Measurements from ENCODE around the gene VWA5B2.

- TF ChIP-seq, protein P1, sequence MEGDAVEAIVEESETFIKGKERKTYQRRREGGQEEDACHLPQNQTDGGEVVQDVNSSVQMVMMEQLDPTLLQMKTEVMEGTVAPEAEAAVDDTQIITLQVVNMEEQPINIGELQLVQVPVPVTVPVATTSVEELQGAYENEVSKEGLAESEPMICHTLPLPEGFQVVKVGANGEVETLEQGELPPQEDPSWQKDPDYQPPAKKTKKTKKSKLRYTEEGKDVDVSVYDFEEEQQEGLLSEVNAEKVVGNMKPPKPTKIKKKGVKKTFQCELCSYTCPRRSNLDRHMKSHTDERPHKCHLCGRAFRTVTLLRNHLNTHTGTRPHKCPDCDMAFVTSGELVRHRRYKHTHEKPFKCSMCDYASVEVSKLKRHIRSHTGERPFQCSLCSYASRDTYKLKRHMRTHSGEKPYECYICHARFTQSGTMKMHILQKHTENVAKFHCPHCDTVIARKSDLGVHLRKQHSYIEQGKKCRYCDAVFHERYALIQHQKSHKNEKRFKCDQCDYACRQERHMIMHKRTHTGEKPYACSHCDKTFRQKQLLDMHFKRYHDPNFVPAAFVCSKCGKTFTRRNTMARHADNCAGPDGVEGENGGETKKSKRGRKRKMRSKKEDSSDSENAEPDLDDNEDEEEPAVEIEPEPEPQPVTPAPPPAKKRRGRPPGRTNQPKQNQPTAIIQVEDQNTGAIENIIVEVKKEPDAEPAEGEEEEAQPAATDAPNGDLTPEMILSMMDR (tag by site-specific recombination; IDR thresholded peaks at IDR 0.05), result no peak
- TF ChIP-seq YY1 (tag by site-specific recombination; IDR thresholded peaks at IDR 0.05) (no peak), ZSCAN30 (tag by site-specific recombination; IDR thresholded peaks at IDR 0.05) (no peak), ZNF629 (tag by site-specific recombination; IDR thresholded peaks at IDR 0.05) (no peak), KLF16 (tag by site-specific recombination; IDR thresholded peaks at IDR 0.05) (no peak), MEIS1 (CRISPR knock-in tag; IDR thresholded peaks at IDR 0.05; ENCODE audit: borderline replicate concordance) (no peak), ZNF394 (tag by site-specific recombination; IDR thresholded peaks at IDR 0.05; ENCODE audit: borderline replicate concordance) (no peak), ZNF660 (tag by site-specific recombination; IDR thresholded peaks at IDR 0.05) (no peak)
- TF ChIP-seq, protein P2, sequence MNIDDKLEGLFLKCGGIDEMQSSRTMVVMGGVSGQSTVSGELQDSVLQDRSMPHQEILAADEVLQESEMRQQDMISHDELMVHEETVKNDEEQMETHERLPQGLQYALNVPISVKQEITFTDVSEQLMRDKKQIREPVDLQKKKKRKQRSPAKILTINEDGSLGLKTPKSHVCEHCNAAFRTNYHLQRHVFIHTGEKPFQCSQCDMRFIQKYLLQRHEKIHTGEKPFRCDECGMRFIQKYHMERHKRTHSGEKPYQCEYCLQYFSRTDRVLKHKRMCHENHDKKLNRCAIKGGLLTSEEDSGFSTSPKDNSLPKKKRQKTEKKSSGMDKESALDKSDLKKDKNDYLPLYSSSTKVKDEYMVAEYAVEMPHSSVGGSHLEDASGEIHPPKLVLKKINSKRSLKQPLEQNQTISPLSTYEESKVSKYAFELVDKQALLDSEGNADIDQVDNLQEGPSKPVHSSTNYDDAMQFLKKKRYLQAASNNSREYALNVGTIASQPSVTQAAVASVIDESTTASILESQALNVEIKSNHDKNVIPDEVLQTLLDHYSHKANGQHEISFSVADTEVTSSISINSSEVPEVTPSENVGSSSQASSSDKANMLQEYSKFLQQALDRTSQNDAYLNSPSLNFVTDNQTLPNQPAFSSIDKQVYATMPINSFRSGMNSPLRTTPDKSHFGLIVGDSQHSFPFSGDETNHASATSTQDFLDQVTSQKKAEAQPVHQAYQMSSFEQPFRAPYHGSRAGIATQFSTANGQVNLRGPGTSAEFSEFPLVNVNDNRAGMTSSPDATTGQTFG (tag by site-specific recombination; IDR thresholded peaks at IDR 0.05; ENCODE audit: borderline replicate concordance), result no peak
Observed at GRCh38 chr3:184282941-184283340, 53.6 kb downstream of the VWA5B2 start.

All from HEK293 (cell line).